ENCODE data around the gene LGALS7. TPM values are rescaled to one million over a fixed set of nuclear protein-coding genes. Genes with fewer than 3 reads are reported as not detected.
A peak's percentile ranks its signal among the peaks of the same experiment; 100 is the strongest.

LGALS7 gene
- polyA plus RNA-seq, 3 donors, result not detected

GRCh38 chr19:38734176-38734425, 39.2 kb downstream of the LGALS7 start:
- H3K36me3 ChIP-seq (replicated peaks in 1 of 2; ENCODE audit: control insufficient read depth in 1 of 2, insufficient read depth in 2 of 2, low read length in 2 of 2), result peaks cover 10 to 19% of the 10 kb centered on the region in 2 donors
- Mint-ChIP-seq H3K4me1 (peaks cover 41% of the 10 kb centered on the region), H3K27me3 (ENCODE audit: low read depth in 3 of 3) (peaks cover 13 to 29% (median 19%) of the 10 kb centered on the region in 3 donors), H3K36me3 (peaks cover 17 to 31% of the 10 kb centered on the region in 2 donors), H3K27ac (peak overlapping the region in 2 of 7 donors; percentile 32 to 50), H3K4me3 (peak overlapping the region; percentile 39 to 76), H3K9me3 (peaks cover 0 to 5% (median 2%) of the 10 kb centered on the region in 7 donors)
- H3K27ac ChIP-seq (ENCODE audit: low read depth in 1 of 2, low read length in 2 of 2), result peak overlapping the region in 1 of 2 donors; percentile 36
- H4K20me1 ChIP-seq (ENCODE audit: insufficient read depth, low read length), result no peaks in the 10 kb centered on the region
- no CpG with 5 or more reads among the region's 4 CpGs for WGBS (ENCODE audit: insufficient coverage)
- peak overlapping the region; percentile 66 for H3K4me2 ChIP-seq (replicated peaks; ENCODE audit: extremely low read depth, low read length, poor library complexity, severe bottlenecking)
- peaks cover 0 to 13% of the 10 kb centered on the region in 2 donors for H3K27me3 ChIP-seq (ENCODE audit: control insufficient read depth in 2 of 2, insufficient read depth in 2 of 2, low read length in 2 of 2)
- DNase-seq, result no peak
- peak overlapping the region in 1 of 3 experiments; percentile 50 for H3K4me3 ChIP-seq (replicated peaks in 1 of 3; ENCODE audit: low read depth in 2 of 3, low read length in 3 of 3)
- peaks cover 36 to 44% of the 10 kb centered on the region in 2 donors for H3K4me1 ChIP-seq (ENCODE audit: control insufficient read depth in 1 of 2, insufficient read depth in 2 of 2, low read length in 2 of 2)
- intact Hi-C loops (cut with micrococcal nuclease), result loop anchor here in 1 of 2 donors (10.0 kb wide), 1 partner anchor 191 kb away; no protein-coding TSS in a partner anchor
- H3K79me2 ChIP-seq (ENCODE audit: insufficient read depth, low read length), result no peaks in the 10 kb centered on the region
- H2AFZ ChIP-seq (ENCODE audit: insufficient read depth, low read depth, low read length, poor library complexity, severe bottlenecking), result peak overlapping the region; percentile 83
- H3K9ac ChIP-seq (ENCODE audit: insufficient read depth, low read length, poor library complexity, severe bottlenecking), result peak overlapping the region; percentile 13
- no peaks in the 10 kb centered on the region for H3K9me3 ChIP-seq (replicated peaks in 1 of 2; ENCODE audit: control insufficient read depth in 1 of 2, insufficient read depth in 1 of 2, low read length in 2 of 2)
- TF ChIP-seq, protein P1, sequence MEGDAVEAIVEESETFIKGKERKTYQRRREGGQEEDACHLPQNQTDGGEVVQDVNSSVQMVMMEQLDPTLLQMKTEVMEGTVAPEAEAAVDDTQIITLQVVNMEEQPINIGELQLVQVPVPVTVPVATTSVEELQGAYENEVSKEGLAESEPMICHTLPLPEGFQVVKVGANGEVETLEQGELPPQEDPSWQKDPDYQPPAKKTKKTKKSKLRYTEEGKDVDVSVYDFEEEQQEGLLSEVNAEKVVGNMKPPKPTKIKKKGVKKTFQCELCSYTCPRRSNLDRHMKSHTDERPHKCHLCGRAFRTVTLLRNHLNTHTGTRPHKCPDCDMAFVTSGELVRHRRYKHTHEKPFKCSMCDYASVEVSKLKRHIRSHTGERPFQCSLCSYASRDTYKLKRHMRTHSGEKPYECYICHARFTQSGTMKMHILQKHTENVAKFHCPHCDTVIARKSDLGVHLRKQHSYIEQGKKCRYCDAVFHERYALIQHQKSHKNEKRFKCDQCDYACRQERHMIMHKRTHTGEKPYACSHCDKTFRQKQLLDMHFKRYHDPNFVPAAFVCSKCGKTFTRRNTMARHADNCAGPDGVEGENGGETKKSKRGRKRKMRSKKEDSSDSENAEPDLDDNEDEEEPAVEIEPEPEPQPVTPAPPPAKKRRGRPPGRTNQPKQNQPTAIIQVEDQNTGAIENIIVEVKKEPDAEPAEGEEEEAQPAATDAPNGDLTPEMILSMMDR (IDR thresholded peaks at IDR 0.05), result no peak

GRCh38 chr19:38733493-38734175, 39.7 kb downstream of the LGALS7 start:
- WGBS (ENCODE audit: insufficient coverage), result no CpG with 5 or more reads among the region's 6 CpGs
- H3K27ac Mint-ChIP-seq, result no peak overlapping the region
- H3K9me3 Mint-ChIP-seq, result peaks cover 0 to 5% (median 2%) of the 10 kb centered on the region in 7 donors
- Histone ChIP-seq H3K9ac (ENCODE audit: insufficient read depth, low read length, poor library complexity, severe bottlenecking) (peak overlapping the region; percentile 13), H2AFZ (ENCODE audit: insufficient read depth, low read depth, low read length, poor library complexity, severe bottlenecking) (peak overlapping the region; percentile 83), H3K4me1 (ENCODE audit: control insufficient read depth in 1 of 2, insufficient read depth in 2 of 2, low read length in 2 of 2) (peaks cover 36 to 44% of the 10 kb centered on the region in 2 donors), H3K4me2 (replicated peaks; ENCODE audit: extremely low read depth, low read length, poor library complexity, severe bottlenecking) (peak overlapping the region; percentile 66), H3K79me2 (ENCODE audit: insufficient read depth, low read length) (no peaks in the 10 kb centered on the region), H4K20me1 (ENCODE audit: insufficient read depth, low read length) (no peaks in the 10 kb centered on the region), H3K36me3 (replicated peaks in 1 of 2; ENCODE audit: control insufficient read depth in 1 of 2, insufficient read depth in 2 of 2, low read length in 2 of 2) (peaks cover 15 to 24% of the 10 kb centered on the region in 2 donors), H3K27me3 (ENCODE audit: control insufficient read depth in 2 of 2, insufficient read depth in 2 of 2, low read length in 2 of 2) (peaks cover 0 to 13% of the 10 kb centered on the region in 2 donors), H3K9me3 (replicated peaks in 1 of 2; ENCODE audit: control insufficient read depth in 1 of 2, insufficient read depth in 1 of 2, low read length in 2 of 2) (no peaks in the 10 kb centered on the region), H3K27ac (ENCODE audit: low read depth in 1 of 2, low read length in 2 of 2) (peak overlapping the region in 1 of 2 donors; percentile 36), H3K4me3 (replicated peaks in 1 of 3; ENCODE audit: low read depth in 2 of 3, low read length in 3 of 3) (peak overlapping the region in 1 of 3 experiments; percentile 50)
- intact Hi-C loops (cut with micrococcal nuclease), result loop anchor here in 1 of 2 donors (10.0 kb wide), 1 partner anchor 191 kb away; no protein-coding TSS in a partner anchor
- peaks cover 10 to 29% (median 19%) of the 10 kb centered on the region in 3 donors for H3K27me3 Mint-ChIP-seq (ENCODE audit: low read depth in 3 of 3)
- peaks cover 41% of the 10 kb centered on the region for H3K4me1 Mint-ChIP-seq
- H3K36me3 Mint-ChIP-seq, result peaks cover 21 to 36% of the 10 kb centered on the region in 2 donors
- H3K4me3 Mint-ChIP-seq, result no peak overlapping the region
- TF ChIP-seq, protein P1 (IDR thresholded peaks at IDR 0.05), result no peak
- DNase-seq, result peak in 2 of 3 donors; percentile 19 to 39
